Measurements from ENCODE around the gene CBX2. TPM values are rescaled to one million over a fixed set of nuclear protein-coding genes. Genes with fewer than 3 reads are reported as not detected.

CBX2 gene
- total RNA-seq, 4 donors from 2014 or later: 4.6 to 12.9 (median 8.7) TPM

GRCh38 chr17:79800325-79801155, 22.6 kb downstream of the CBX2 start:
- WGBS, 2 donors: 1 to 3% methylated on average over 20 of the region's 44 CpGs
- Histone ChIP-seq H3K9me3 (no peaks in the 10 kb centered on the region), H3K4me1 (peaks cover 64 to 91% (median 82%) of the 10 kb centered on the region in 3 donors), H3K4me3 (peak overlapping the region; percentile 16 to 59 (median 40)), H3K27ac (peak overlapping the region in 1 of 4 donors; percentile 48), H3K36me3 (peaks cover 0 to under 1% (median 0%) of the 10 kb centered on the region in 3 donors), H3K27me3 (peaks cover 38 to 86% (median 78%) of the 10 kb centered on the region in 4 donors)
- no peak for DNase-seq
- intact Hi-C loops (cut with DNase I): no loop called here
- TF ChIP-seq POLR2A (IDR thresholded peaks at IDR 0.05) (no peak), CTCF (IDR thresholded peaks at IDR 0.05) (no peak)

- TF ChIP-seq POLR2A (IDR thresholded peaks at IDR 0.05) (no peak), CTCF (IDR thresholded peaks at IDR 0.05) (no peak)
- Histone ChIP-seq H3K36me3 (no peaks in the 10 kb centered on the region), H3K4me1 (peaks cover 57 to 83% (median 79%) of the 10 kb centered on the region in 3 donors), H3K4me3 (peak overlapping the region; percentile 16 to 59 (median 40)), H3K27ac (peak overlapping the region in 1 of 4 donors; percentile 48), H3K9me3 (no peaks in the 10 kb centered on the region), H3K27me3 (peaks cover 41 to 91% (median 85%) of the 10 kb centered on the region in 4 donors)
- intact Hi-C loops (cut with DNase I): no loop called here
- DNase-seq: no peak
- 9 to 24% methylated on average over 3 to 16 of the region's 52 CpGs for WGBS, 2 donors
Measured at GRCh38 chr17:79801156-79802038, 23.4 kb downstream of the CBX2 start.

GRCh38 chr17:79802039-79802735, 24.2 kb downstream of the CBX2 start:
- intact Hi-C loops (cut with DNase I): no loop called here
- Histone ChIP-seq H3K27me3 (peaks cover 41 to 99% (median 91%) of the 10 kb centered on the region in 4 donors), H3K9me3 (no peaks in the 10 kb centered on the region), H3K36me3 (no peaks in the 10 kb centered on the region), H3K4me1 (peaks cover 56 to 80% (median 76%) of the 10 kb centered on the region in 3 donors), H3K27ac (no peak overlapping the region), H3K4me3 (no peak overlapping the region)
- TF ChIP-seq POLR2A (IDR thresholded peaks at IDR 0.05) (no peak), CTCF (IDR thresholded peaks at IDR 0.05) (no peak)
- 6 to 9% methylated on average over 7 to 9 of the region's 11 CpGs for WGBS, 2 donors
- no peak for DNase-seq

GRCh38 chr17:79802736-79803420, 24.9 kb downstream of the CBX2 start:
- H3K4me3 ChIP-seq: no peak overlapping the region
- H3K27ac ChIP-seq: no peak overlapping the region
- WGBS, 2 donors: 5 to 20% methylated on average over 1 to 19 of the region's 57 CpGs
- H3K9me3 ChIP-seq: no peaks in the 10 kb centered on the region
- DNase-seq: no peak
- TF ChIP-seq POLR2A (IDR thresholded peaks at IDR 0.05) (no peak), CTCF (IDR thresholded peaks at IDR 0.05) (no peak)
- H3K4me1 ChIP-seq: peaks cover 54 to 74% (median 72%) of the 10 kb centered on the region in 3 donors
- intact Hi-C loops (cut with DNase I): no loop called here
- no peaks in the 10 kb centered on the region for H3K36me3 ChIP-seq
- peaks cover 48 to 100% (median 95%) of the 10 kb centered on the region in 4 donors for H3K27me3 ChIP-seq
